HepG2 (cell line): Measurements from ENCODE around the gene NES. TPM values are rescaled to one million over a fixed set of nuclear protein-coding genes. Genes with fewer than 3 reads are reported as not detected.

Experiments
- ARNTL ChIP-seq: sonication (generic); formaldehyde crosslinking; IDR thresholded peaks from 2 replicates; pipeline ENCODE4 v1.4.0; 2020; ENCODE audit warnings: mild to moderate bottlenecking, missing genetic modification reagents
- CSRNP2 ChIP-seq: sonication (generic); formaldehyde crosslinking; conservative IDR thresholded peaks from 2 replicates; pipeline ENCODE4 v1.8.0; 2022; ENCODE audit warnings: low read depth, missing genetic modification reagents
- PAXIP1 ChIP-seq: sonication (generic); formaldehyde crosslinking; conservative IDR thresholded peaks from 2 replicates; pipeline ENCODE4 v1.4.0; 2020; ENCODE audit warnings: mild to moderate bottlenecking, missing genetic modification reagents, moderate library complexity
- RERE ChIP-seq: IDR thresholded peaks from 2 replicates; pipeline ENCODE4 v1.6.1; 2016; ENCODE audit warnings: low read depth, missing genetic modification reagents, missing compliant biosample characterization
- ZFP1 ChIP-seq: IDR thresholded peaks from 2 replicates; pipeline ENCODE4 v1.6.1; 2016
- ZNF276 ChIP-seq: sonication (generic); formaldehyde crosslinking; IDR thresholded peaks from 2 replicates; pipeline ENCODE4 v1.4.0; 2020; ENCODE audit warnings: mild to moderate bottlenecking, low read depth, missing genetic modification reagents
- ZNF317 ChIP-seq: sonication (generic); formaldehyde crosslinking; IDR thresholded peaks from 2 replicates; pipeline ENCODE4 v1.5.0; 2020; ENCODE audit warnings: mild to moderate bottlenecking, missing genetic modification reagents
- ZNF33B ChIP-seq: sonication (generic); formaldehyde crosslinking; IDR thresholded peaks from 2 replicates; pipeline ENCODE4 v1.5.1; 2020; ENCODE audit warnings: mild to moderate bottlenecking, missing genetic modification reagents
- ZNF441 ChIP-seq: sonication (generic); formaldehyde crosslinking; IDR thresholded peaks from 2 replicates; pipeline ENCODE4 v1.7.0; 2021; ENCODE audit warnings: missing genetic modification reagents, borderline replicate concordance
- ZNF460 ChIP-seq: sonication (generic); formaldehyde crosslinking; IDR thresholded peaks from 2 replicates; pipeline ENCODE4 v1.5.1; 2020; ENCODE audit warnings: missing genetic modification reagents, mild to moderate bottlenecking, borderline replicate concordance
- ZNF720 ChIP-seq: sonication (generic); formaldehyde crosslinking; IDR thresholded peaks from 2 replicates; pipeline ENCODE4 v1.4.0; 2020; ENCODE audit warnings: missing genetic modification reagents
- polyA plus RNA-seq, 8 experiments: library from polyadenylated mRNA; depleted of rRNA in 3 of 8; stranded (reverse) in 7 of 8; unstranded in 1 of 8; fragments of >200 nt; fragmentation: Illumina TruSeq in 4 of 8; extraction: Trizol in 4 of 8; gene quantifications; 2 replicates each; pipeline versions ENCODE4 v1.2.1 to v1.2.3, GENCODE V29; 2011 to 2016; ENCODE audit warnings: low read depth in 4 of 8, missing spikeins in 1 of 8, mixed read lengths in 1 of 8; ENCODE audit not compliant: insufficient read depth in 1 of 8
- total RNA-seq, 5 experiments: library from RNA; depleted of rRNA; stranded (reverse); fragments of >200 nt; fragmentation: Illumina TruSeq; extraction: Trizol; gene quantifications; 2 replicates each; pipeline ENCODE4 v1.2.3, GENCODE V29; 2016; ENCODE audit warnings: low read depth in 1 of 5

Gene NES
- total and polyA plus RNA-seq, 2 of the 13 experiments (the other 11 are each of a cell fraction or from before 2014, with no cell fraction given) = 1.7 to 16.6 TPM

- no peak for TF ChIP-seq ZNF276
- TF ChIP-seq CSRNP2 (CRISPR knock-in tag) = no peak
- TF ChIP-seq ZFP1 (CRISPR knock-in tag) = no peak
- TF ChIP-seq ARNTL (CRISPR knock-in tag) = no peak
- TF ChIP-seq ZNF33B (CRISPR knock-in tag) = no peak
- 0 out of 2 replicates have a peak, but pooled peaks have one; percentile 31 for TF ChIP-seq PAXIP1
- TF ChIP-seq RERE = no peak; the same call in 1 of the 2 replicates
- no peak for TF ChIP-seq ZNF720
- no peak for TF ChIP-seq ZNF460 (CRISPR knock-in tag)
- 0 out of 2 replicates have a peak, but pooled peaks have one; percentile 32 for TF ChIP-seq ZNF441
- no peak for TF ChIP-seq ZNF317 (CRISPR knock-in tag)
These were observed 12.1 kb upstream of the NES start (continued) for GRCh38 chr1:156689035-156689952.
